C4-2B (cell line): ENCODE measurements around the gene PLBD2.

Source experiments
- ZFX ChIP-seq: fragments of 450-650 bp; IDR thresholded peaks from 2 replicates; pipeline ENCODE4 v1.6.1; 2017
- TF ChIP-seq, protein P1 (sequence below): fragments of 450-650 bp; conservative IDR thresholded peaks from 2 replicates; pipeline ENCODE4 v1.5.1; 2017; ENCODE audit warnings: mild to moderate bottlenecking

DNA sequence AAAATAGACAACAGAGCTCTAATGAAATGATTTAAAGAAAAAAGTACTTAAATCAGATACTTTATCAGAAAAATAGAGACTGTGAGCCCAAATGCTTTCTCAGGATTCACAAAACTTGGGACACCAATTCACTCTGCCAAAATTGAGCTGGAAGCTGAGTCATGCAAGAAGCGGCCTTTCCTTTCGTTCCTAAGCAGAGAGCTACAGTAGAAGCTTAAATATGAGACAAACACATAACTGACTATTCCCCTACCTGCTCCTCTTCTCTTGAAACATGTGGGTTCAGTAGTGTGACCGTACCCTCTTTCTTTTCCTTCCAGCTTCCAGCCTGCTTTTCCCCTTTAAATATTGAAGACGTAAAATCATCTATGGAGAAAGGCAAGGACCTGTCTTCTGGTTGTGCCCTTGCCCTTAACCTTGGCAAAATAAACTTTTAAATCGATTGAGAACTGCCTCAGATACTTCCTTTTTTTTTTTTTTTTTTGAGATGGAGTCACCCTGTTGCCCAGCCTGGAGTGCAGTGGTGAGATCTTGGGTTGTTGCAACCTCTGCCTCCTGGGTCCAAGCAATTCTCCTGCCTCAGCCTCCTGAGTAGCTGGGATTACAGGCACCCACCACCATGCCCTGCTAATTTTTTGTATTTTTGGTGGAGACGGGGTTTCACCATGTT is 49.7 kb downstream of the PLBD2 start:
- TF ChIP-seq, protein P1, sequence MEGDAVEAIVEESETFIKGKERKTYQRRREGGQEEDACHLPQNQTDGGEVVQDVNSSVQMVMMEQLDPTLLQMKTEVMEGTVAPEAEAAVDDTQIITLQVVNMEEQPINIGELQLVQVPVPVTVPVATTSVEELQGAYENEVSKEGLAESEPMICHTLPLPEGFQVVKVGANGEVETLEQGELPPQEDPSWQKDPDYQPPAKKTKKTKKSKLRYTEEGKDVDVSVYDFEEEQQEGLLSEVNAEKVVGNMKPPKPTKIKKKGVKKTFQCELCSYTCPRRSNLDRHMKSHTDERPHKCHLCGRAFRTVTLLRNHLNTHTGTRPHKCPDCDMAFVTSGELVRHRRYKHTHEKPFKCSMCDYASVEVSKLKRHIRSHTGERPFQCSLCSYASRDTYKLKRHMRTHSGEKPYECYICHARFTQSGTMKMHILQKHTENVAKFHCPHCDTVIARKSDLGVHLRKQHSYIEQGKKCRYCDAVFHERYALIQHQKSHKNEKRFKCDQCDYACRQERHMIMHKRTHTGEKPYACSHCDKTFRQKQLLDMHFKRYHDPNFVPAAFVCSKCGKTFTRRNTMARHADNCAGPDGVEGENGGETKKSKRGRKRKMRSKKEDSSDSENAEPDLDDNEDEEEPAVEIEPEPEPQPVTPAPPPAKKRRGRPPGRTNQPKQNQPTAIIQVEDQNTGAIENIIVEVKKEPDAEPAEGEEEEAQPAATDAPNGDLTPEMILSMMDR: no peak
- TF ChIP-seq ZFX: no peak
